Stimulated activated memory B cell treated with anti-CD40 and anti-IgM and Interleukin-4, amounts not matched to agents 10 μg/mL and 1 μg/mL and 100 μg/mL, for 72 hours (primary cell): ENCODE data around the gene SMOC2.
A peak's percentile ranks its signal among the peaks of the same experiment; 100 is the strongest.
"Not testable (repeated sequence)": the region's sequence is repeated elsewhere in the genome, so short reads cannot be mapped to it uniquely, and the experiment has no call there.

Source experiments
- ATAC-seq: fragments of 150-1000 bp; cut with Tn5 transposase; 2 replicates; pipeline ENCODE4 v1.10.0; 2021
- H3K27ac Mint-ChIP-seq: one replicate; pipeline ENCODE4 v1.8.0; 2022; ENCODE audit warnings: mild to moderate bottlenecking, mixed read lengths
- H3K27me3 Mint-ChIP-seq: one replicate; pipeline ENCODE4 v1.8.0; 2022; ENCODE audit warnings: mixed read lengths
- H3K36me3 Mint-ChIP-seq: one replicate; pipeline ENCODE4 v1.8.0; 2022; ENCODE audit warnings: mixed read lengths
- H3K4me1 Mint-ChIP-seq: one replicate; pipeline ENCODE4 v1.8.0; 2022; ENCODE audit warnings: mixed read lengths
- H3K4me3 Mint-ChIP-seq: one replicate; pipeline ENCODE4 v1.8.0; 2022; ENCODE audit warnings: mild to moderate bottlenecking, moderate library complexity, mixed read lengths
- H3K9me3 Mint-ChIP-seq: one replicate; pipeline ENCODE4 v1.8.0; 2022; ENCODE audit warnings: mixed read lengths

Gene SMOC2

DNA sequence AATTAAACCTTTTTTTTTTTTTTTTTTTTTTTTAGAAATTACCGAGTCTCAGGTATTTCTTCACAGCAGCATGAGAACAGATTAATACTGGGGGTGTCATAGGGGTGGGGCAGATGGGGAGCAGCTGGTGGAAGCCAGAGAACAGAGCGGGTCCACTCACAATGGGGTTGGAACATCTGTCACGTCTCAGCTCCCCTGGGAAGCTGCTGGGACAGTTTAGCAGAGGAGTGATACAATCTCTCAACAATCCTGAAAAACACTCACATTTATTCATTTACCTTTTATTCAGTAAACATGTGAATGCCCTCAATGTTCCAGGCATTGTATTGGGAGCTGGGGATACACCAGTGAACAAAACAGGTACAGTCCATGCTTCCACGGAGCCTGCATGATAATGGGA, 162.2 kb downstream of the SMOC2 start:
- Mint-ChIP-seq H3K4me1 (no peaks in the 10 kb centered on the region), H3K27ac (no peak overlapping the region), H3K36me3 (no peaks in the 10 kb centered on the region), H3K27me3 (no peaks in the 10 kb centered on the region), H3K9me3 (peaks cover 11% of the 10 kb centered on the region), H3K4me3 (no peak overlapping the region)
- ATAC-seq, result no peak

GRCh38 chr6:168605964-168606363, 165.0 kb downstream of the SMOC2 start:
- H3K36me3 Mint-ChIP-seq, result no peaks in the 10 kb centered on the region
- H3K27me3 Mint-ChIP-seq, result no peaks in the 10 kb centered on the region
- no peaks in the 10 kb centered on the region for H3K4me1 Mint-ChIP-seq
- ATAC-seq, result no peak
- no peak overlapping the region for H3K27ac Mint-ChIP-seq
- no peaks in the 10 kb centered on the region for H3K9me3 Mint-ChIP-seq
- no peak overlapping the region for H3K4me3 Mint-ChIP-seq

- Mint-ChIP-seq H3K36me3 (no peaks in the 10 kb centered on the region), H3K4me1 (no peaks in the 10 kb centered on the region)
- ATAC-seq, result no peak
Observed at GRCh38 chr6:168606722-168607121, 165.7 kb downstream of the SMOC2 start.

GRCh38 chr6:168607272-168608112, 166.5 kb downstream of the SMOC2 start:
- H3K27ac Mint-ChIP-seq, result no peak overlapping the region
- no peaks in the 10 kb centered on the region for H3K27me3 Mint-ChIP-seq
- no peaks in the 10 kb centered on the region for H3K9me3 Mint-ChIP-seq
- ATAC-seq, result no peak
- no peak overlapping the region for H3K4me3 Mint-ChIP-seq
- no peaks in the 10 kb centered on the region for H3K36me3 Mint-ChIP-seq
- H3K4me1 Mint-ChIP-seq, result no peaks in the 10 kb centered on the region

More at GRCh38 chr6:168606722-168607121, 165.7 kb downstream of the SMOC2 start:
- H3K4me3 Mint-ChIP-seq, result no peak overlapping the region
- H3K27me3 Mint-ChIP-seq, result no peaks in the 10 kb centered on the region
- H3K27ac Mint-ChIP-seq, result no peak overlapping the region
- no peaks in the 10 kb centered on the region for H3K9me3 Mint-ChIP-seq

DNA sequence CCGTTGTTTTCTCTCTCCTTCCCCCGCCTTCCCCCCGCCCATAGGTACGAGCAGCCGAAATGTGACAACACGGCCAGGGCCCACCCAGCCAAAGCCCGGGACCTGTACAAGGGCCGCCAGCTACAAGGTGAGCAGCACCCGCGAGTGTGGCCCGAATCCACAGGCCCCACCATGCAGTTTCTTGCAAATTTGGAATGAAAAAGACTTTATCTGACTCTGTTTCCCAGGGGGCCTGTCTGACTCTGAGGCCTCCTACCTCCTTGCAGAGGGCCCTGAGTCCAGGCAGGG, 167.1 kb downstream of the SMOC2 start:
- H3K9me3 Mint-ChIP-seq, result no peaks in the 10 kb centered on the region

GRCh38 chr6:168609026-168609685, 168.2 kb downstream of the SMOC2 start:
- Mint-ChIP-seq H3K9me3 (no peaks in the 10 kb centered on the region), H3K4me3 (no peak overlapping the region), H3K27ac (no peak overlapping the region), H3K27me3 (no peaks in the 10 kb centered on the region), H3K36me3 (no peaks in the 10 kb centered on the region), H3K4me1 (no peaks in the 10 kb centered on the region)
- ATAC-seq, result no peak

More for the DNA sequence above, 167.1 kb downstream of the SMOC2 start:
- Mint-ChIP-seq H3K36me3 (no peaks in the 10 kb centered on the region), H3K4me1 (no peaks in the 10 kb centered on the region), H3K27ac (no peak overlapping the region), H3K4me3 (no peak overlapping the region), H3K27me3 (no peaks in the 10 kb centered on the region)
- ATAC-seq, result no peak

DNA sequence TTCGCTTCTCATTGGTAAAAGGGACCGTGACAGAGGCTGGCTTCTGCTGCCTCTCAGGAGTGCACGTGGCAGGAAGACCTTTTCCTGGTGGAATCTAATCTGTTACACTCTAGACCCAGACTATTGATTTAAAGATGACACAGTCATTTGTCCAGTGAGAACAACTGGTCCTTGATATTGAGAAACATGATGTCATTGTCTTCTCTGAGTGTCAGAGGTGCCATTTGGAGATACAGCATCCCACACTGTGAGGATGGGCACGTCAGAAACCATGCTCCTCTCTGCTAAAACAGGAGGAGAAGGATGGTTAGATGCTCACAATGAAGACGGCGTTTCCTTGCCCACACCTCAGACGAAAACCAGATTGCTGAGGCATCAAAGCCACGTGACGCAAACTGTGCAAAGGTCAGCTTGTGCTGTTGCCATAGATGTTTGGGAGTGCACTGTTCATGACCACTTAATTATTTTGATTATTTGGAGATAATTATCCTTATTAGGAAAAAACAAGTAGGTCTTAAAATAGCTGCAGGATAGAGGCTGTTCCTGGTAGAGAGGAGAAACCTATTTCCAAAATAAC, 169.0 kb downstream of the SMOC2 start:
- no peaks in the 10 kb centered on the region for H3K27me3 Mint-ChIP-seq
- no peak for ATAC-seq
- no peak overlapping the region for H3K4me3 Mint-ChIP-seq
- no peaks in the 10 kb centered on the region for H3K4me1 Mint-ChIP-seq
- H3K36me3 Mint-ChIP-seq, result no peaks in the 10 kb centered on the region
- no peaks in the 10 kb centered on the region for H3K9me3 Mint-ChIP-seq
- H3K27ac Mint-ChIP-seq, result no peak overlapping the region

GRCh38 chr6:168610966-168611365, 170.0 kb downstream of the SMOC2 start:
- not testable (repeated sequence) for H3K27me3 Mint-ChIP-seq, ATAC-seq, H3K36me3 Mint-ChIP-seq, H3K4me1 Mint-ChIP-seq, H3K4me3 Mint-ChIP-seq, H3K9me3 Mint-ChIP-seq, H3K27ac Mint-ChIP-seq

DNA sequence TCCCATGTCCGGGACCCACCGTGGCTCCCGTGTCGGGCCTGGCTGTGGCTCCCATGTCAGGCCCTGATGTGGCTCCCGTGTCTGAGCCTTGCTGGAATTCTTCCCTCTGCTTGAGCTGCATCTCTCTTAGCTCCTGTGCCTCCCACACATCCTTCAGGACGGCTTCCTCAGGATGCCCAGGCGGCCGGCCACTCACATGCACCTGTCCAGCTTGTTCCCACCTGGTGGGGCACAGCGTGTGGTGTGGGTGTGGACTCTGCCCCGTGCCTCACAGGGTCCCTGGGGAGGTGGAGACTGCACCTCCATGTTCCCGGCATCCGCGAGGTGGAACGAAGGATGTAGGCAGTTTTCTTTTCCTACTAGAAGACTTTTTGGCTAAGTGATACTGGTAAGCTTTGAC, 170.7 kb downstream of the SMOC2 start:
- Mint-ChIP-seq H3K9me3 (peaks cover 6% of the 10 kb centered on the region), H3K36me3 (no peaks in the 10 kb centered on the region), H3K4me1 (no peaks in the 10 kb centered on the region), H3K27me3 (no peaks in the 10 kb centered on the region), H3K4me3 (no peak overlapping the region), H3K27ac (no peak overlapping the region)
- ATAC-seq, result no peak

DNA sequence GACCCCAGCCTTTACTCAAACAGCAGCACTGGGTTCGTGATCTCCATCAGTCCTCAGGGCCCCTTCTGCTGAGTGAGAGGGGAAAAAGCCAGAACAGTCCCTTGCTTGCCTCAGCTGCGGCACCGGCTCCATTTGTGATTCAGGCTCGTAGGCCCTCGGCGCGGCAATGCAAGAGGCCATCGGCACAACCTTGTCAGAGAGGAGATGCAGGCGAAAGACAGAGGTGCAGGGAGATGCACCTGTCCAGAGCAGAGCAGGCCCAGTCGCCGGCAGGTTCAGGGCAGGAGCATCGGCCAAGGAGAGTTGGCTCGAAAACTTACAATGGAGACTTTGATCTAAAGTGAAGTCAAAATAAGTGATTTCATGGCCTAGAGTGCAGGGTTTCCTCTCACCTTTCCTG, 171.6 kb downstream of the SMOC2 start:
- peaks cover 6% of the 10 kb centered on the region for H3K9me3 Mint-ChIP-seq
- no peaks in the 10 kb centered on the region for H3K36me3 Mint-ChIP-seq
- no peak overlapping the region for H3K4me3 Mint-ChIP-seq
- no peaks in the 10 kb centered on the region for H3K27me3 Mint-ChIP-seq
- H3K27ac Mint-ChIP-seq, result no peak overlapping the region
- ATAC-seq, result no peak
- H3K4me1 Mint-ChIP-seq, result no peaks in the 10 kb centered on the region

GRCh38 chr6:168615837-168616236, 174.9 kb downstream of the SMOC2 start:
- Mint-ChIP-seq H3K27me3 (peaks cover 12% of the 10 kb centered on the region), H3K4me1 (peaks cover 5% of the 10 kb centered on the region), H3K27ac (no peak overlapping the region), H3K36me3 (no peaks in the 10 kb centered on the region), H3K9me3 (peaks cover 12% of the 10 kb centered on the region), H3K4me3 (no peak overlapping the region)
- no peak for ATAC-seq

DNA sequence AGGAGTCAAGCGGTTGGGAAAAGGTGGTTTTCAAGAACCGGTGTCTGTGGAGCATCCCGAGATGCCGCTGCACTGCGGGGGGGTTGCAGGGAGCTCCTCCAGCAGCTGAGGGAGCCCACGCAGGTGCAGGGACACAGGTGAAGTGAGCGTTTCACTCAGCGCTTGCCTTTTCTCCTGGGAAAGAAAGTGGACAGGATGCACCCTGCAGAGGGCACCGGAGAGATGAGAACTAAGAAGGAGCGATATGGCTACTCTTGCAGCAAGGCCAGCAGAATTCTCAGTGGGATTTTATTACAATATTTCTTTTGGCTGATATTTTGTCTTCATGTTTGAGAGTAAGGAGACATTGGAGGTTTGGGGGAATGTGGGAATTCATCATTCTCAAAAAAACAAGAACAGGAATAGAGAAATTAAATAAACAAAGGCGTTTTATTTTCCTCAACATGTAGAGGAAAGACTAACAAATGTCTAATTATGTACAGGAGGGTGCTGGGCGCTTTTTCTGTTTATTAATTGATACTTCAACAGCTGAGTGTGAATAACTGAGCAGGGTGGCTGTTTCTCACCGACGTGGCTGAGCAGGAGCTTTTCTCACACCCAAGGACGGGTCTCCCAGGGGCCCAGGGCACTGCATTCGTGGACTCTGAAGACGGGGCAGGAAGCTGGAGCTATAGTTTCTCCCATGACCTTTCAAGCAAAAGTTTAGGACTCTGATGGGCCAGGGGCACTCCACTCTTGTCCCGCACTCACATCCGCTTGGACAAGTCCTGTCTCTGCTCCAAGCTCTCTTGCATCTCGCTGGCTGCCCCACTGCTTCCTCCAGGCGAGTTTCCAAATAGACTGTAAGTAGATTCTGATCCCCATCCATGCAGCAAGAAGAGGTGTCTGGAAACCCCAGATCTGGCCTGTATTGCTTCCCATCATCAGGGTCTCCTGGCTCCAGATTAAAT, 176.1 kb downstream of the SMOC2 start:
- Mint-ChIP-seq H3K27ac (no peak overlapping the region), H3K9me3 (peaks cover 18% of the 10 kb centered on the region), H3K27me3 (peaks cover 12% of the 10 kb centered on the region), H3K4me3 (no peak overlapping the region), H3K4me1 (peaks cover 5% of the 10 kb centered on the region), H3K36me3 (no peaks in the 10 kb centered on the region)
- no peak for ATAC-seq

DNA sequence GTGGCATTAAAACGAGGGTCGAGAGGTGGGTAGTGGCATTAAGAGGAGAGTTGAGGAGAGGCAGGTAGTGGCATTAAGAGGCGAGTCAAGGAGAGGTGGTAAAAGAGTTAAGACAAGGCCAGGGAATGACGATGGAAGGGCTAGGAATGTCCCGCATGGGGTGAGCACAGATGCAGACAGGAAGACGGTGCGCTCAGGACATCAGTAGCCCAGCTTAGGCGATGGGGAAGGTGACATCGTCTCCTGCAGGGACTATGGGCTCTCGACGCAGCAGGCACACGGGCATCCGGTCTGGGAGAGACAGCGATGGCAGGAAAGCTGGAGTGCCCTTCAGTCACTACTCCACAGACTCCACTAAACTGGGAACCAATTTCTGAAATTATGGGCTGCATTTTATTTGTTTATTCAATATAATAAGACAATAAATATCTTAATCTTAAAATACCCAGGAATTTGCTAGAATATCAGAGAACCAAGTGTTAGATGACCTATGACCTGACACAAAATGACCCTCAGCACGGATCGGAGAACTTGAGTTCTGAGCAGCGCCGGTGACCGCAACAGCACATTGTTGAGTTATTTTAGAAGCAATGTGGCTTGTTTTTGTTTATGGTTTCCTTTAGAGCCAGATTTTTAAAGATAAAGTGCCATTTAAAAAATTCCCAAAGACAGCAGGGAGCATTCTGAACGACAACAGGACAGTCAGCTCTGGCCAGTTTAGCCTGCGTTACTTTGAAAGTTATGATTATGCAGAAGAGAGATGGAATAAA, 177.7 kb downstream of the SMOC2 start:
- ATAC-seq, result no peak
- H3K9me3 Mint-ChIP-seq, result peaks cover 18% of the 10 kb centered on the region
- H3K36me3 Mint-ChIP-seq, result no peaks in the 10 kb centered on the region
- H3K27ac Mint-ChIP-seq, result no peak overlapping the region
- H3K4me1 Mint-ChIP-seq, result peaks cover 5% of the 10 kb centered on the region
- H3K27me3 Mint-ChIP-seq, result peaks cover 12% of the 10 kb centered on the region
- no peak overlapping the region for H3K4me3 Mint-ChIP-seq

- H3K4me1 Mint-ChIP-seq, result peaks cover 5% of the 10 kb centered on the region
- peak; percentile 36 for ATAC-seq
- peaks cover 22% of the 10 kb centered on the region for H3K9me3 Mint-ChIP-seq
- no peak overlapping the region for H3K27ac Mint-ChIP-seq
- peaks cover 12% of the 10 kb centered on the region for H3K27me3 Mint-ChIP-seq
- H3K4me3 Mint-ChIP-seq, result no peak overlapping the region
- no peaks in the 10 kb centered on the region for H3K36me3 Mint-ChIP-seq
Observed at GRCh38 chr6:168619560-168620314, 178.8 kb downstream of the SMOC2 start.
